Measurements from ENCODE around the gene UBL4A.

Gene UBL4A

GRCh38 chrX:154437971-154438893 is 48.2 kb downstream of the UBL4A start:
- no peak for DNase-seq (ENCODE audit: low read depth in 2 of 2)

- DNase-seq (ENCODE audit: low read depth in 2 of 2): no peak
These were observed 49.2 kb downstream of the UBL4A start, which contains the start of gene GDI1 for GRCh38 chrX:154436983-154437752. Gene GDI1, plus strand, starts transcription at chrX:154437154. Its CDS starts 101 bp downstream, at chrX:154437255.

- no peak for DNase-seq (ENCODE audit: low read depth in 2 of 2)
These were observed 49.9 kb downstream of the UBL4A start for GRCh38 chrX:154436374-154436982.

GRCh38 chrX:154435171-154435733 is 51.2 kb downstream of the UBL4A start:
- no peak for DNase-seq (ENCODE audit: low read depth in 2 of 2)

- no peak for DNase-seq (ENCODE audit: low read depth in 2 of 2)
These were observed 51.8 kb downstream of the UBL4A start for GRCh38 chrX:154434394-154435168.

All from stimulated activated CD8-positive, alpha-beta memory T cell treated with anti-CD3 and anti-CD28 coated beads, Interleukin-15, amount 100 ng/mL, for 48 hours (primary cell).